GM12875 (cell line): ENCODE measurements around the gene MAPKAP1.

ENCODE experiments used
- H3K4me3 ChIP-seq: one replicate; pipeline ENCODE4 v1.5.1; 2011; ENCODE audit warnings: low read depth, low read length, control low read depth
- CTCF ChIP-seq: IDR thresholded peaks from 2 replicates; pipeline ENCODE4 v1.5.1; 2011; ENCODE audit warnings: low read depth, mild to moderate bottlenecking, control low read depth, inconsistent platforms, low read length, moderate library complexity, borderline replicate concordance; ENCODE audit not compliant: insufficient read depth

Gene MAPKAP1

GRCh38 chr9:125732562-125732961, 25.6 kb upstream of the MAPKAP1 start:
- TF ChIP-seq CTCF, result no peak
- H3K4me3 ChIP-seq, result no peak overlapping the region

GRCh38 chr9:125730168-125730567, 23.2 kb upstream of the MAPKAP1 start:
- no peak for TF ChIP-seq CTCF
- no peak overlapping the region for H3K4me3 ChIP-seq

GRCh38 chr9:125726456-125727132, 19.6 kb upstream of the MAPKAP1 start:
- no peak overlapping the region for H3K4me3 ChIP-seq
- TF ChIP-seq CTCF, result no peak

GRCh38 chr9:125707472-125707804, 430 bp upstream of the MAPKAP1 start:
- no peak for TF ChIP-seq CTCF
- H3K4me3 ChIP-seq, result peak overlapping the region; percentile 98

GRCh38 chr9:125705893-125706292, 1.1 kb downstream of the MAPKAP1 start:
- H3K4me3 ChIP-seq, result peak overlapping the region; percentile 98

GRCh38 chr9:125703662-125704061, 3.3 kb downstream of the MAPKAP1 start:
- H3K4me3 ChIP-seq, result no peak overlapping the region
- no peak for TF ChIP-seq CTCF

More at GRCh38 chr9:125705893-125706292, 1.1 kb downstream of the MAPKAP1 start:
- no peak for TF ChIP-seq CTCF

- no peak overlapping the region for H3K4me3 ChIP-seq
- no peak for TF ChIP-seq CTCF
Observed at GRCh38 chr9:125701351-125701750, 5.7 kb downstream of the MAPKAP1 start.
